Duodenal mucosa (tissue), 2 donors: ENCODE data around the gene CBLIF.

Source experiments
- H3K27ac ChIP-seq: one replicate; pipeline ENCODE4 v1.7.0; 2013; ENCODE audit warnings: low read depth, low read length
- H3K27me3 ChIP-seq, 2 donors: one replicate each; pipeline ENCODE4 v1.7.0; 2013; ENCODE audit warnings: low read length in 2 of 2, control low read depth in 1 of 2; ENCODE audit not compliant: insufficient read depth in 2 of 2, control insufficient read depth in 1 of 2
- H3K36me3 ChIP-seq, 2 donors: one replicate each; pipeline ENCODE4 v1.7.0; 2013; ENCODE audit warnings: low read length in 2 of 2, control low read depth in 1 of 2; ENCODE audit not compliant: insufficient read depth in 2 of 2, control insufficient read depth in 1 of 2
- H3K4me1 ChIP-seq, 2 donors: one replicate each; pipeline ENCODE4 v1.7.0; 2013; ENCODE audit warnings: low read length in 2 of 2, control low read depth in 1 of 2; ENCODE audit not compliant: insufficient read depth in 2 of 2, control insufficient read depth in 1 of 2
- H3K4me3 ChIP-seq, 2 donors: one replicate each; pipeline ENCODE4 v1.7.0; 2013; ENCODE audit warnings: low read length in 2 of 2, low read depth in 1 of 2
- H3K9ac ChIP-seq, 2 donors: one replicate each; pipeline ENCODE4 v1.7.0; 2013; ENCODE audit warnings: low read length in 2 of 2, low read depth in 1 of 2
- H3K9me3 ChIP-seq, 2 donors: one replicate each; pipeline ENCODE4 v1.7.0; 2013; ENCODE audit warnings: low read length in 2 of 2, control low read depth in 1 of 2; ENCODE audit not compliant: control insufficient read depth in 1 of 2

The CBLIF gene

GRCh38 chr11:59802639-59803176 lies 42.6 kb downstream of the CBLIF start:
- Histone ChIP-seq H3K4me3 (no peak overlapping the region), H3K27ac (no peak overlapping the region), H3K9me3 (no peaks in the 10 kb centered on the region), H3K4me1 (peaks cover 16 to 32% of the 10 kb centered on the region in 2 donors), H3K27me3 (no peaks in the 10 kb centered on the region), H3K9ac (no peak overlapping the region), H3K36me3 (peaks cover 29 to 42% of the 10 kb centered on the region in 2 donors)

DNA sequence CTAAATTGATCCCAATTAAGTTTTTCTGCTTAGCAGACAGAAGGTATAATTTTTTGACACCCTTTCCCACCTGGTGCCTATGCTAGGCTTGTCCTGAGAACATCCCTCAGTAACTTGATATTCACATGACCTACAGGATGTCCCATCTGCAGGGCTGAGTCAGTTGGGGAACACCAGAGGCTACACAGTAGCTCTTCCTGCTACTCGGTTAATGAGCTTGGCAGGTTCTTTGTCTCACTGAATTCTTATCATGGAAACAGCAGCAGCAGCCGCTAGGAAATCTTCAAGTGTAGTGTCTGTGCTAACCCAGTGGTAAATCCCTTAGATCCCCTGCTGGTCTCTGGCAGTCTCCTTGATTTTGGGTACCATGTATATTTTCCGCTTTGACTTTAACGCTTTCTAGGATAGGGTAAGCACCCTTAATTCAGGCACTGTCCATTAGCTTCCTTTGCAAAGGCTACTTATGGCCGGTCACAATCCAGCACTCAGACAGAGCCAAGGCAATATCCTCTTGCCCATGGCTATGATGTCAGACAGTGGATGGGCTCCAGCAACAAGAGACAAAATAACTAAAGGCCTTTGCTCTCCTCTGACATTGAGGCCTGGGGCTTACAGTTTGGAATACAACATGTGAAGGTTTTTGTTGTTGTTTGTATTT lies 43.2 kb downstream of the CBLIF start:
- Histone ChIP-seq H3K4me3 (no peak overlapping the region), H3K27ac (no peak overlapping the region), H3K9me3 (no peaks in the 10 kb centered on the region), H3K27me3 (no peaks in the 10 kb centered on the region), H3K9ac (no peak overlapping the region), H3K4me1 (peaks cover 16 to 26% of the 10 kb centered on the region in 2 donors), H3K36me3 (peaks cover 27 to 43% of the 10 kb centered on the region in 2 donors)

DNA sequence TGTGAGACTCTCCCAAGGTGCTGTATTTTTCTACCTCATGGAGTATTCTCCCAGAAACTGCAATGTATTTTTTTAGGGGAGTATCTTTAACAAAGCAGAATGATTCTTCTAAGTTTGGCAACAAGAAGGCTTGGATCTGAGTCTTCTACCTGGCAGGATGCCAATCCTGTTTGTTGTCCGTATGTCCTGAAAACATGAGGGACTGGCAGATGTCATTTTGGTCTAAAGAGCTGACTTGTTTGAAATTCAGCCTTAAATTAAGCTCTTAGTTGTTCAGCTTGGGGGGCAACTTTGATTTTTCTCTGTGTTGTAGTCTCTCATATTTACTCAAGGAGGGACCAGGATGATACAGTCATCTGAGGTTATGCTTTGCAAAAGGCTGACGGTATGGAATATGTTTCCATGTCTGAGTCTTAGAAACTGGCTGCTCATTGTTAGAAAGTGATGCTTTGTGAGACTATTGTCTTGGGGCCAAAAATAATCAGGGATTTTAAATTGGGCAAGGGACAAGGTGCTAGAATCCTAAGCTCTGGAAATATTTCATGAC lies 44.1 kb downstream of the CBLIF start:
- H3K36me3 ChIP-seq: peaks cover 25 to 36% of the 10 kb centered on the region in 2 donors
- H3K9ac ChIP-seq: no peak overlapping the region
- no peaks in the 10 kb centered on the region for H3K9me3 ChIP-seq
- no peak overlapping the region for H3K27ac ChIP-seq
- no peaks in the 10 kb centered on the region for H3K27me3 ChIP-seq
- no peak overlapping the region for H3K4me3 ChIP-seq
- peaks cover 16 to 22% of the 10 kb centered on the region in 2 donors for H3K4me1 ChIP-seq

DNA sequence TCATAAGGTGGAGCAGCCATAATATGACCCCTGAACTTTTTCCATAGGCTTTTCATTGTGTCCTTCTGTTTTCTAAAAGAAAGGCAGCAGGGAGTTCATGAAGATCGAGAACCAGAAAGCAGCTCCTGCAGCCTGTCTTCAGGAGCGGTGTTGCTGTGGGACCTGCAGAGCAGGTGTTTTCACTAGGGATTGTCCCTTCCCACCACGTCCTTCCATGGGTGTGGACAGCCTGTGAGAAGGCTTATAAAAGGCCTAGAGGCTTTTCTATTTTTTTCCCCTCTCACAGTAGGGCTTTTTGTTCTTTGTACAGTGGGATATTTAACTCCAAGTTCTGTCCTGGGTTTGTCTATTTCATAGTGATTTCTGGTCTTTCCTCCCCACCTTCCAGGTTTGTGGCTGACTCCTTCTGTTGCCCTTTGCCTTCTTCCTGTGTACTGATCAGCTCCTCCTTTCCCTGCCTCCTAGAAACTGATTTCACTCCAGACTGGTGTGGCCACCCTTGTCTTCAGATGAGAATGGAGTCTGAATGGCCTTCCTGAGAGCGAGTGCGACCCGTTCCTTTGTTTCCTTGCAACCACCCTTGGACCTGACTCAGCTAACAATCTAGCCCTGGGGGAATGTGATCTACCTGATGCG lies 44.8 kb downstream of the CBLIF start:
- no peaks in the 10 kb centered on the region for H3K27me3 ChIP-seq
- peaks cover 25 to 36% of the 10 kb centered on the region in 2 donors for H3K36me3 ChIP-seq
- no peak overlapping the region for H3K9ac ChIP-seq
- no peaks in the 10 kb centered on the region for H3K9me3 ChIP-seq
- no peak overlapping the region for H3K4me3 ChIP-seq
- H3K27ac ChIP-seq: no peak overlapping the region
- peaks cover 16 to 22% of the 10 kb centered on the region in 2 donors for H3K4me1 ChIP-seq

- Histone ChIP-seq H3K27ac (no peak overlapping the region), H3K27me3 (no peaks in the 10 kb centered on the region), H3K9ac (no peak overlapping the region), H3K9me3 (no peaks in the 10 kb centered on the region), H3K4me1 (no peaks in the 10 kb centered on the region), H3K4me3 (no peak overlapping the region), H3K36me3 (peaks cover 47 to 73% of the 10 kb centered on the region in 2 donors)
Measured at GRCh38 chr11:59794417-59794816, 50.9 kb downstream of the CBLIF start.

DNA sequence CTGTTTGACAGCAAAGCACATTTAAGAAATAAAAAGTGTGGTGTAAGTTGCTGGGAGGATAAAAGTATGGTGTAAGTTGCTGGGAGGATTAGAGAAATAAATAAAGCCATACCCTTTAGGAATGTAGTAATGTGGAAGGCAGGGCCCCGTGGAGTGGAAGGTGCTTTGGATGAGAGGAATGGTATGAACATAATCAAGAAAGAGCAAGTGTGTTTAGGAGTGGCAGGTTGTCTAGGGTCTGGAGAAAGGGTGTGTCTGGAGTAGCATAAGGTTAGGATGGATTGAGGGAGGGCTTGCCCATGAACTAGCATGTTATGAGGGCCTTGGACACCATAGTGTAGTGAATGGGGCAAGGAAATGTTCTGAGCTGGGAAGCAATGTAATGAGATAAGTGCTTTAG lies 52.8 kb downstream of the CBLIF start:
- H3K4me3 ChIP-seq: no peak overlapping the region
- no peak overlapping the region for H3K27ac ChIP-seq
- H3K9ac ChIP-seq: no peak overlapping the region
- H3K4me1 ChIP-seq: peaks cover 0 to 4% of the 10 kb centered on the region in 2 donors
- peaks cover 55 to 86% of the 10 kb centered on the region in 2 donors for H3K36me3 ChIP-seq
- no peaks in the 10 kb centered on the region for H3K9me3 ChIP-seq
- no peaks in the 10 kb centered on the region for H3K27me3 ChIP-seq

GRCh38 chr11:59791639-59792038 lies 53.7 kb downstream of the CBLIF start:
- H3K9ac ChIP-seq: no peak overlapping the region
- no peak overlapping the region for H3K27ac ChIP-seq
- H3K9me3 ChIP-seq: no peaks in the 10 kb centered on the region
- no peak overlapping the region for H3K4me3 ChIP-seq
- H3K27me3 ChIP-seq: no peaks in the 10 kb centered on the region
- peaks cover 55 to 84% of the 10 kb centered on the region in 2 donors for H3K36me3 ChIP-seq
- H3K4me1 ChIP-seq: peaks cover 8 to 13% of the 10 kb centered on the region in 2 donors

DNA sequence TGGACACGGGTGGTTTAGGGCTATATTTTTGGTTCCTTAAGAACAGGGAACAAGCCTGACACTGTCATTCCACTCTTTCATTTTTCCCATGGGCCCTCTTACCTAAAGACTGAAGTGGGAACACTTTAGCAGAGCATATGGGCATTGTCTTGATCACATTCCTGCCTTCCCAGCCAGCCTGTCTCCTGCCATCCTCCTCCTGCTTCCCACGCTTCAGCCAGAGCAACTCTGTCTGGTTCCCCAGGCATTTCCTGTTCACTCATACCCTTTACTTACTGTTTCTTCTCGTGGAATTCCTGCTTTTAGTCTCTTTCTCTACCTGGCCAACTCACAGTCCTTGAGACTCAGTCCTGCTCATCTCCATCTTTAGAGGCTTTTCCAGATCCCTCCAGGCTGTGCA lies 57.5 kb downstream of the CBLIF start:
- Histone ChIP-seq H3K36me3 (peaks cover 28 to 52% of the 10 kb centered on the region in 2 donors), H3K4me1 (peaks cover 12 to 19% of the 10 kb centered on the region in 2 donors), H3K9ac (no peak overlapping the region), H3K27me3 (no peaks in the 10 kb centered on the region), H3K4me3 (no peak overlapping the region), H3K27ac (no peak overlapping the region), H3K9me3 (no peaks in the 10 kb centered on the region)

GRCh38 chr11:59787255-59787588 lies 58.1 kb downstream of the CBLIF start:
- Histone ChIP-seq H3K27ac (peak overlapping the region; percentile 47), H3K27me3 (no peaks in the 10 kb centered on the region), H3K36me3 (peaks cover 24 to 46% of the 10 kb centered on the region in 2 donors), H3K4me3 (peak overlapping the region; percentile 26 to 41), H3K9me3 (no peaks in the 10 kb centered on the region), H3K9ac (peak overlapping the region in 1 of 2 donors; percentile 45), H3K4me1 (peaks cover 12 to 21% of the 10 kb centered on the region in 2 donors)

GRCh38 chr11:59785818-59786217 lies 59.5 kb downstream of the CBLIF start:
- no peaks in the 10 kb centered on the region for H3K27me3 ChIP-seq
- no peak overlapping the region for H3K27ac ChIP-seq
- no peaks in the 10 kb centered on the region for H3K9me3 ChIP-seq
- H3K4me1 ChIP-seq: peaks cover 12 to 22% of the 10 kb centered on the region in 2 donors
- peaks cover 16 to 32% of the 10 kb centered on the region in 2 donors for H3K36me3 ChIP-seq
- H3K4me3 ChIP-seq: no peak overlapping the region
- no peak overlapping the region for H3K9ac ChIP-seq
